HEK293 (cell line): ENCODE data around the gene NPM3.
"Not testable (repeated sequence)": the region's sequence is repeated elsewhere in the genome, so short reads cannot be mapped to it uniquely, and the experiment has no call there.

ENCODE experiments used
- CTCF ChIP-seq: fragments of 450-650 bp; formaldehyde crosslinking; IDR thresholded peaks from 2 replicates; pipeline ENCODE4 v1.5.1; 2016; ENCODE audit warnings: missing biosample characterization, missing genetic modification characterization
- PBX3 ChIP-seq: sonication (generic); formaldehyde crosslinking; IDR thresholded peaks from 2 replicates; pipeline ENCODE4 v1.8.1; 2022; ENCODE audit warnings: mild to moderate bottlenecking, moderate library complexity, missing genetic modification reagents
- ZBTB20 ChIP-seq: fragments of 450-650 bp; formaldehyde crosslinking; IDR thresholded peaks from 2 replicates; pipeline ENCODE4 v1.5.1; 2016; ENCODE audit warnings: missing biosample characterization, missing genetic modification characterization
- ZNF175 ChIP-seq: fragments of 450-650 bp; formaldehyde crosslinking; IDR thresholded peaks from 2 replicates; pipeline ENCODE4 v1.5.1; 2016; ENCODE audit warnings: missing biosample characterization, missing genetic modification characterization
- ZNF23 ChIP-seq: fragments of 450-650 bp; formaldehyde crosslinking; IDR thresholded peaks from 2 replicates; pipeline ENCODE4 v1.5.1; 2016; ENCODE audit warnings: missing biosample characterization, missing genetic modification characterization, borderline replicate concordance
- ZNF580 ChIP-seq: fragments of 450-650 bp; formaldehyde crosslinking; IDR thresholded peaks from 2 replicates; pipeline ENCODE4 v1.5.1; 2016; ENCODE audit warnings: missing biosample characterization, missing genetic modification characterization

GRCh38 chr10:101789231-101789630 is 6.0 kb upstream of the NPM3 start:
- TF ChIP-seq PBX3; ZNF580 (tag by site-specific recombination); CTCF (tag by site-specific recombination); ZNF175; ZBTB20 (tag by site-specific recombination); ZNF23 (tag by site-specific recombination): not testable (repeated sequence)
